HFF-Myc (cell line): ENCODE measurements around the gene TNS1.

Source experiments
- DNase-seq: peaks from one replicate; pipeline ENCODE4 v3.0.0-alpha.2; 2011; ENCODE audit warnings: low read depth; ENCODE audit errors: extremely low read depth
- H3K4me3 ChIP-seq: replicated peaks from 2 replicates; pipeline ENCODE4 v1.5.1; 2011; ENCODE audit warnings: low read depth, mild to moderate bottlenecking, control low read depth, low read length
- TF ChIP-seq, protein P1 (sequence below): IDR thresholded peaks from 2 replicates; pipeline ENCODE4 v1.5.1; 2012; ENCODE audit warnings: mild to moderate bottlenecking, low read depth, low read length, control low read depth; ENCODE audit errors: missing control alignments

Gene TNS1

DNA sequence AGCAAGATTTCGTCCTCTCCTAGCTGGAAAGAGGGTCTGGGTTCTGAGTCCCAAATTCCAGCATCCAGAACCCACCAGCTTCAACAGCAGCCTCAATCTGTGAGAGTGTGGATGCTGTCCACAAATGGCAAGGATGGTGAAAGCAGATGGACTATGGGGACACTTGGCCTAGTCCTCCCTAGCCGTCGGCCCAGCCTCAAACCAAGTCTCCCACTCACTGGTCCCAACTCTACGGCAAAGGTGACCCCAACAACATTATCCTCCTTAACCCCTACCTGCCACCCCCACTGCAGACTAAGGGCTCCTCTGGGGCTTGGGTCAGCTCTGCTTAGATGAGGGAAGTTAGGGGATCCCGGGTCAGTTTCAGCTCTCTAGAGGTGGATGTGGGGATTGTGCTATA is 57.3 kb downstream of the TNS1 start:
- TF ChIP-seq, protein P1, sequence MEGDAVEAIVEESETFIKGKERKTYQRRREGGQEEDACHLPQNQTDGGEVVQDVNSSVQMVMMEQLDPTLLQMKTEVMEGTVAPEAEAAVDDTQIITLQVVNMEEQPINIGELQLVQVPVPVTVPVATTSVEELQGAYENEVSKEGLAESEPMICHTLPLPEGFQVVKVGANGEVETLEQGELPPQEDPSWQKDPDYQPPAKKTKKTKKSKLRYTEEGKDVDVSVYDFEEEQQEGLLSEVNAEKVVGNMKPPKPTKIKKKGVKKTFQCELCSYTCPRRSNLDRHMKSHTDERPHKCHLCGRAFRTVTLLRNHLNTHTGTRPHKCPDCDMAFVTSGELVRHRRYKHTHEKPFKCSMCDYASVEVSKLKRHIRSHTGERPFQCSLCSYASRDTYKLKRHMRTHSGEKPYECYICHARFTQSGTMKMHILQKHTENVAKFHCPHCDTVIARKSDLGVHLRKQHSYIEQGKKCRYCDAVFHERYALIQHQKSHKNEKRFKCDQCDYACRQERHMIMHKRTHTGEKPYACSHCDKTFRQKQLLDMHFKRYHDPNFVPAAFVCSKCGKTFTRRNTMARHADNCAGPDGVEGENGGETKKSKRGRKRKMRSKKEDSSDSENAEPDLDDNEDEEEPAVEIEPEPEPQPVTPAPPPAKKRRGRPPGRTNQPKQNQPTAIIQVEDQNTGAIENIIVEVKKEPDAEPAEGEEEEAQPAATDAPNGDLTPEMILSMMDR = no peak
- H3K4me3 ChIP-seq = no peak overlapping the region
- no peak for DNase-seq

DNA sequence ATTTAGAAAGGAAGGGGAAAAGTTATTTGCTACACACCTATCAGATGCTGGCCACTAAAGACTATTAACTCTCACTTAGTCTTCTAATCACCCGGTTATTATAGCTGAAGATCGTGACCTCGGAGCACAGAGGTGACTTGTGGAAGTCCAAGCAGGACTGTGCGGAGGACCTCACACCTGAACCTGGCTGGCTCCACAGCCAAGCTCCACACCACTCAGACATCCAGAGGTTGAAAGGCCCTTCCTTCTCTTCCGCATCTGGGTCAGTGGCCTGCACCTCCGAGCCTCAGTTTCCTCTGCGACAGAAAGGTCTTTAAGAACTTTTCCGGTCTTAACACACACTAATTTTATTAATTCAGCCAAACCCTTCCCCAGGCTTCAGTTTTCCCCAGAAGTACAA is 57.9 kb downstream of the TNS1 start:
- TF ChIP-seq, protein P1 = no peak

DNA sequence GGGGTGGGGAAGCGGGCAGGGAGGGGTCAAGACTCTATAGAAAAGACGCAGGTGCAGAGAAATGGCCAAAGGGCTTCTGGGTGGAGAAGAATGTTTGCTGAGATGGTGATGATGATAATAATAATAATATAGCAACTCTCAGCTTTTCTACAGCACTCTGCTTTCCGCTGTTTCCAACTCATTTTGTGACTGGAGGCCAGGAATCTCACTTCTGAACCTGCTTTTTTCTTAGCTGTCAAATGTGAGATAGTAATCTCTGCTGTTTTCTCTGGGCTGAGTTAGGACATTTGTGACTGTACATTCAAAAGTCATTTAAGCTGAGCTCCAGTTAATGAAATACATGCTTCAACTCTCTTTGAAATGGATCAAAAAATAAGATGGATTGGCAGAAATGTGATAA is 58.4 kb downstream of the TNS1 start:
- H3K4me3 ChIP-seq = no peak overlapping the region

More for the DNA sequence above, 57.9 kb downstream of the TNS1 start:
- no peak overlapping the region for H3K4me3 ChIP-seq
- DNase-seq = no peak

GRCh38 chr2:217943446-217944321 is 59.1 kb downstream of the TNS1 start:
- DNase-seq = no peak
- H3K4me3 ChIP-seq = no peak overlapping the region
- TF ChIP-seq, protein P1 = no peak

More for the DNA sequence above, 58.4 kb downstream of the TNS1 start:
- TF ChIP-seq, protein P1 = no peak
- DNase-seq = no peak

DNA sequence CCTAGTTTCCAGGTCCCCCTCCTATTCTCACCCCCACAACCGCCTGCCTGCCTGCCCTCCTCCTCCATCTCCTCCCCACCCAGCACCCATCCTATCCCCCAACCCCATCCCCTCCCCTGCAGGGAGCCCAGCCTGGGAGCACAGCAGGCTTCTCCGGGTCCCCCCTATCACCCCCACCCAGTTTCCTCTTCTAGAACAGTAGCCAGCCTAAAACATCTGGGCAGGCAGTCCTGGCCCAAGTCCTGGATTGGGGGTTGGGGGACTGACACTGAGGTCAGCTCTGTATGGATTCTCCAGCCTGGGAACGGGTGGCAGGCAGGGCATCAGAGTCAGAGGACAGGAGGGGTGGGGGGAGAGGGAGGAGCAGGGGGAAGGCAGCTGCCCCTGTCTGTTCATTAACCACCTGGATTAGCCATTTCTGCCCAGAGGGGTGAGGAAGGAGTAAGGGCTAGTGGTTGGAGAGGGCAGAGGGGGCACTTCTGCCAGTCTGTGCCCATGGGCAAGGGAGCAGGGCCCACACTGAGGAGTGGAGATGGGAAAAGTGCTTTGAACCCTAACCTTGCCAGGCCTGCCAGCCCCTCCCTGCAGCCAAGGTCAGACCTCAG is 60.0 kb downstream of the TNS1 start:
- H3K4me3 ChIP-seq = no peak overlapping the region
- DNase-seq = no peak
- TF ChIP-seq, protein P1 = no peak

- no peak overlapping the region for H3K4me3 ChIP-seq
- TF ChIP-seq, protein P1 = no peak
- DNase-seq = no peak
Measured at GRCh38 chr2:217941886-217942728, 60.7 kb downstream of the TNS1 start.
